Pulmonary artery endothelial cell (primary cell): ENCODE results near the gene MEGF6. TPM values are rescaled to one million over a fixed set of nuclear protein-coding genes. Genes with fewer than 3 reads are reported as not detected.

Source experiments
- DNase-seq: peaks from one replicate; pipeline ENCODE4 v3.0.0-alpha.2; 2011; ENCODE audit warnings: low read depth, low spot score
- total RNA-seq: library from RNA; depleted of rRNA; stranded (reverse); fragments of >200 nt; gene quantifications from 2 replicates; pipeline ENCODE4 v1.2.3, GENCODE V29; 2014

MEGF6 gene
- total RNA-seq, 1 donor from 2014 or later, result 49.2 TPM

- no peak for DNase-seq
Measured at GRCh38 chr1:3460672-3461131, 150.6 kb downstream of the MEGF6 start.

- DNase-seq, result no peak
Measured at GRCh38 chr1:3459940-3460671, 151.2 kb downstream of the MEGF6 start.

GRCh38 chr1:3459051-3459908 is 152.0 kb downstream of the MEGF6 start:
- no peak for DNase-seq

- no peak for DNase-seq
Measured at GRCh38 chr1:3457910-3458883, 153.1 kb downstream of the MEGF6 start.

GRCh38 chr1:3456964-3457909 is 154.1 kb downstream of the MEGF6 start:
- DNase-seq, result no peak

GRCh38 chr1:3456449-3456963 is 154.8 kb downstream of the MEGF6 start:
- DNase-seq, result no peak

GRCh38 chr1:3455670-3456448 is 155.4 kb downstream of the MEGF6 start:
- DNase-seq, result no peak

GRCh38 chr1:3454811-3455618 is 156.3 kb downstream of the MEGF6 start:
- DNase-seq, result no peak

- no peak for DNase-seq
Measured at GRCh38 chr1:3453891-3454810, 157.2 kb downstream of the MEGF6 start, which contains the start of gene ARHGEF16. TSS of gene ARHGEF16 (plus strand) at chr1:3454665. CDS start at chr1:3463085, 8,420 bp downstream.

- no peak for DNase-seq
Measured at GRCh38 chr1:3453203-3453761, 158.0 kb downstream of the MEGF6 start.

GRCh38 chr1:3452866-3453175 is 158.5 kb downstream of the MEGF6 start:
- DNase-seq, result no peak

- DNase-seq, result no peak
Measured at GRCh38 chr1:3451994-3452865, 159.1 kb downstream of the MEGF6 start.

GRCh38 chr1:3450983-3451382 is 160.3 kb downstream of the MEGF6 start:
- DNase-seq, result no peak

- DNase-seq, result no peak
Measured at GRCh38 chr1:3450202-3450863, 161.0 kb downstream of the MEGF6 start.

- DNase-seq, result no peak
Measured at GRCh38 chr1:3444736-3445135, 166.6 kb downstream of the MEGF6 start.
